Karpas-422 (cell line): ENCODE results near the gene SLC39A6. TPM values are rescaled to one million over a fixed set of nuclear protein-coding genes. Genes with fewer than 3 reads are reported as not detected.

Experiments used
- DNase-seq: peaks from one replicate; pipeline ENCODE4 v3.0.0-alpha.2; 2015
- H2AFZ ChIP-seq: fragments of 200-600 bp; sonication (generic); 2 replicates; pipeline ENCODE4 v1.6.1; 2014; ENCODE audit warnings: antibody characterized with exemption, low read length, mixed read lengths
- H3K27ac ChIP-seq: fragments of 200-600 bp; sonication (generic); 2 replicates; pipeline ENCODE4 v1.5.1; 2014; ENCODE audit warnings: mild to moderate bottlenecking, low read length, moderate library complexity
- H3K27me3 ChIP-seq: fragments of 200-600 bp; sonication (generic); 2 replicates; pipeline ENCODE4 v1.6.1; 2014; ENCODE audit warnings: low read length, mixed read lengths
- H3K36me3 ChIP-seq: fragments of 200-600 bp; sonication (generic); 2 replicates; pipeline ENCODE4 v1.6.1; 2014; ENCODE audit warnings: low read length, mixed read lengths; ENCODE audit not compliant: insufficient read depth
- H3K4me1 ChIP-seq: fragments of 200-600 bp; sonication (generic); 2 replicates; pipeline ENCODE4 v1.6.1; 2014; ENCODE audit warnings: mild to moderate bottlenecking, low read length, mixed read lengths
- H3K4me2 ChIP-seq: fragments of 200-600 bp; sonication (generic); 2 replicates; pipeline ENCODE4 v1.6.1; 2014; ENCODE audit warnings: low read length, low read depth, mild to moderate bottlenecking; ENCODE audit not compliant: poor library complexity, severe bottlenecking
- H3K4me3 ChIP-seq: fragments of 200-600 bp; sonication (generic); 2 replicates; pipeline ENCODE4 v1.5.1; 2014; ENCODE audit warnings: mild to moderate bottlenecking, antibody characterized with exemption, low read length, mixed read lengths
- H3K79me2 ChIP-seq: fragments of 200-600 bp; sonication (generic); 2 replicates; pipeline ENCODE4 v1.6.1; 2014; ENCODE audit warnings: mild to moderate bottlenecking, low read length, mixed read lengths
- H3K9ac ChIP-seq: fragments of 200-600 bp; sonication (generic); 2 replicates; pipeline ENCODE4 v1.6.0; 2014; ENCODE audit warnings: low read length
- H3K9me2 ChIP-seq: fragments of 200-600 bp; sonication (generic), shearing (Covaris generic); replicated peaks from 2 replicates; pipeline ENCODE4 v1.6.0; 2014; ENCODE audit warnings: mild to moderate bottlenecking, low read length, moderate library complexity; ENCODE audit not compliant: insufficient read depth
- H3K9me3 ChIP-seq: fragments of 300-700, 200-600 bp; sonication (generic); 2 replicates; pipeline ENCODE4 v1.6.1; 2014; ENCODE audit warnings: low read length, mixed read lengths
- H4K20me1 ChIP-seq: fragments of 200-600 bp; sonication (generic); 2 replicates; pipeline ENCODE4 v1.6.1; 2014; ENCODE audit warnings: mild to moderate bottlenecking, antibody characterized with exemption, low read length, low read depth; ENCODE audit not compliant: insufficient read depth
- total RNA-seq: library from RNA; depleted of rRNA; stranded (reverse); fragments of >200 nt; shearing (Covaris generic); gene quantifications from 2 replicates; pipeline ENCODE4 v1.2.3, GENCODE V29; 2014; ENCODE audit warnings: low replicate concordance

SLC39A6 gene
- total RNA-seq, 1 experiment from 2014 or later, result 114 TPM

DNA sequence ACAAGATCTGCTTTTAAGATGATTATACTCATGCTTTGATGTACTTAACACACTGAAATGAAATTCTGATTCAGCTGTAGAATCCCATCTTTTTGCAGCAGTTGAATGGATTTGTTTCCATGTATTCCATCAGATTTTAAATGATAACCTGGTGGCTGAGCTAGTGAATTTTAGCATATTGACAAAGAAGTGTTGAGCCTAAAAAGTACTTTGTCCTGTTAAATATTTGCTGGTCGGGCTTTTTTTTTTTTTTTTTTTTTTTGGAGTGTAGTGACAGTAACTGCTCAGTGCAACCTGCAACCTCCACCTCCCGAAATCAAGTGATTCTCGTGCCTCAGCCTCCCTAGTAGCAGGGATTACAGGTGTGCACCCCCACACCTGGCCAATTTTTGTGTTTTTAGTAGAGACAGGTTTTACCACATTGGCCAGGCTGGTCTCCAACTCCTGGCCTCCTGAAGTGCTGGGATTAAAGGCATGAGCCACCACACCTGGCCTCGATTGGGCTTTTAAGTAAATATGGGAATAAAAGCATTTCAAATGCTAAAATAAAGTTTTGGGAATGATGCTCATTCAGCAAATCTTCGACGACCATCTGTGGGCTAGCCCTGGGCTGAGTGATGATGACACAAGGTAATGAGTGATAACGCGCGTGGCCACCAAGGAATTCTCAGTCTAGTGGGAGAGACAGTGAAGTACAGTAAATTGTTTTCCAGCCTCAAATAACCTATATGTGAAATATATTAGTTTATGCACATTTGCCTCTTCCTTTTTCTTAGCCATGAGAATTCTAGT lies 2.7 kb upstream of the SLC39A6 start:
- Histone ChIP-seq H3K9me3 (no peaks in the 10 kb centered on the region), H3K27me3 (no peaks in the 10 kb centered on the region), H4K20me1 (peaks cover 9% of the 10 kb centered on the region), H3K4me2 (peak overlapping the region; percentile 85), H3K4me1 (peaks cover 42% of the 10 kb centered on the region), H3K9ac (no peak overlapping the region), H2AFZ (no peak overlapping the region), H3K79me2 (peaks cover 89% of the 10 kb centered on the region), H3K27ac (no peak overlapping the region), H3K36me3 (peaks cover 19% of the 10 kb centered on the region; the same call in 1 of the 2 replicates), H3K9me2 (no peaks in the 10 kb centered on the region), H3K4me3 (peak overlapping the region; percentile 89; the same call in 1 of the 2 replicates)
- no peak for DNase-seq

GRCh38 chr18:36130883-36131653 lies 1.9 kb upstream of the SLC39A6 start:
- H3K9me2 ChIP-seq, result no peaks in the 10 kb centered on the region
- no peak overlapping the region for H2AFZ ChIP-seq
- peak overlapping the region; percentile 85 for H3K4me2 ChIP-seq
- H3K9me3 ChIP-seq, result no peaks in the 10 kb centered on the region
- H3K27ac ChIP-seq, result peak overlapping the region; percentile 17; the same call in 1 of the 2 replicates
- no peaks in the 10 kb centered on the region for H3K27me3 ChIP-seq
- peak overlapping the region; percentile 89 for H3K4me3 ChIP-seq
- H3K36me3 ChIP-seq, result peaks cover 12% of the 10 kb centered on the region; the same call in 1 of the 2 replicates
- peaks cover 9% of the 10 kb centered on the region for H4K20me1 ChIP-seq
- peak overlapping the region; percentile 95 for H3K9ac ChIP-seq
- DNase-seq, result no peak
- H3K79me2 ChIP-seq, result peaks cover 92% of the 10 kb centered on the region
- H3K4me1 ChIP-seq, result peaks cover 42% of the 10 kb centered on the region

DNA sequence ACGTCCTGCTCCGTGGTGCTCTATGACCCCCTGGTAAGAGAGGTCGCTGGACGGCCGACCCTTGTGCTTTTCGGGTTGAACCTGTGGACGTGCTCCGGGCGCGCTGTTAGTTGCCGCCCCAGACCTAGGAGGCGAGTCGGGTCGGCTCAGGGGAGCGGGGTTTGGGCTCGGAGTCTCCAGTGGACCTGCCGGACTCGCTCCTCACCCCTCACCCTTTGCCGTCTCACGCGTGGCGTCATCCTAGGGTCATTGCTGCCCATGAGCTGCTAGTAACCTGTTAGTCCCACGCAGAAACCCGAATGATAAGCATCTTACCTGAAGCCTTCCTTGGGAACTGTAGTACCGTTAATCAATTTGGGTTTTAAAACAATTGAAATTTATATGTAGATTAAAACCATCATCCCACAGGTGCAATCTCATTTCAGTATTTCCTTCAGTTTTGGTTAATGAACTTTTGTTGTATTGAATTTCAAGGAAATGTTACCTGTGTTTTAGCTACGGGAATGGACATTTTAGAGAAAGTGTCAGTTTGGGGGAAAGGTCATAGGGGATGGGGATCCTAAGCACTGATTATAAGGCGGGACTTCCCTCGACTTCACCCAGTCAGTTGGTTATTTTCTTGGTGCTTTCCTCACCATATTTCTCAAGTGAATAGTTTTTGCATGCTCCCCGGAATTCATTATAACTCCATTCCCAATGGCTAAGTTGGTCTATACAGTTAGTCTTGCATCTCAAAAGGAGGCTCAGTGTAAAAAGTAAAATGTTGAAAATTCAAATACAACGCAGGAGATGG lies 1.1 kb upstream of the SLC39A6 start:
- Histone ChIP-seq H2AFZ (peak overlapping the region; percentile 58; the same call in 1 of the 2 replicates), H3K79me2 (peaks cover 92% of the 10 kb centered on the region), H3K36me3 (peaks cover 11% of the 10 kb centered on the region; the same call in 1 of the 2 replicates), H3K4me1 (peaks cover 39% of the 10 kb centered on the region), H3K4me2 (peak overlapping the region; percentile 85), H4K20me1 (peaks cover 6% of the 10 kb centered on the region), H3K9me3 (no peaks in the 10 kb centered on the region), H3K27me3 (no peaks in the 10 kb centered on the region), H3K9me2 (no peaks in the 10 kb centered on the region), H3K9ac (peak overlapping the region; percentile 95), H3K4me3 (peak overlapping the region; percentile 89), H3K27ac (peak overlapping the region; percentile 22; the same call in 1 of the 2 replicates)
- DNase-seq, result peak; percentile 58

DNA sequence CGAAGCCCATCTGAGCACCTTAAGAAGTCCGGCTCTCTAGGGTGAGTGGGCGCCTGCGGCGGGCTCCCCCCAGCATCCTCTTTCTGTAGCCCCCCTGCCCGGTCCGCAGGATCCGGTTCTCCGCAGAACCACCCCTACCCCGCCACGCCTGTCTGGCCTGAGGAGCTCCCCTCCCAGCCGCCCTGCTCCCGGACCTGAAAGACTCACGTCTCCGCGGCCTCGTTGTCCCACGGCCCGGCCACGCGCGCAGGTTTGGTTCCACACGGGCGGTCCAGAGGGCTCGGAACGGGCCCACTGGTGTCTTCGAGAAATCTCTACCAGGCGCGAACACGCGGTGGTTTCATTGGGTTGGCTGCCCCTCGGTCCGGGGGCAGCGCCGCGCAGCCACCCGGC lies 237 bp downstream of the SLC39A6 start:
- peak overlapping the region; percentile 85 for H3K4me2 ChIP-seq
- H3K27ac ChIP-seq, result peak overlapping the region; percentile 46; the same call in 1 of the 2 replicates

DNA sequence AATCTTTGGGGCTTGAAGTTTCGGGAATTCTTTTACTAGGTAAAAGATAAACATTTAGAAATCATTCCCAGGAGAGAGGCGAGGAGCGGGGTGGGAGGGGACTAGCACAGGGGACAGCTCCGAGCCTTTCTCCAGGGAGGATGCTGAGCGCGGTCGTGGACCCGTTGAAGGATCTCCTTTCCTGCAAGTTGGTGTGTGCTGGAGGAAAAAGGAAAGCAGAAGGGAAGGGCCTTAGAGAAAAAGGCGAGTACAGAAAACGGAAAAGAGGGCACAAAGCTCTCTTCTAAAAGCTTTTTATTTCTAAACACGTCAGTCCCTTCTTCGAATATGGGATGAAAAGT lies 640 bp downstream of the SLC39A6 start:
- H3K4me3 ChIP-seq, result peak overlapping the region; percentile 89
- peak overlapping the region; percentile 95 for H3K9ac ChIP-seq
- H3K27me3 ChIP-seq, result no peaks in the 10 kb centered on the region
- no peaks in the 10 kb centered on the region for H3K9me3 ChIP-seq
- DNase-seq, result no peak
- H3K4me1 ChIP-seq, result peaks cover 37% of the 10 kb centered on the region
- H3K9me2 ChIP-seq, result no peaks in the 10 kb centered on the region
- peaks cover 84% of the 10 kb centered on the region for H3K79me2 ChIP-seq
- peak overlapping the region; percentile 46; the same call in 1 of the 2 replicates for H3K27ac ChIP-seq
- peaks cover 3% of the 10 kb centered on the region; the same call in 1 of the 2 replicates for H3K36me3 ChIP-seq
- peaks cover 6% of the 10 kb centered on the region; the same call in 1 of the 2 replicates for H4K20me1 ChIP-seq
- no peak overlapping the region for H2AFZ ChIP-seq
- peak overlapping the region; percentile 85 for H3K4me2 ChIP-seq

More for the DNA sequence above, 237 bp downstream of the SLC39A6 start:
- H3K27me3 ChIP-seq, result no peaks in the 10 kb centered on the region
- peak overlapping the region; percentile 95 for H3K9ac ChIP-seq
- no peaks in the 10 kb centered on the region for H3K9me3 ChIP-seq
- H3K4me1 ChIP-seq, result peaks cover 37% of the 10 kb centered on the region
- DNase-seq, result no peak
- peak overlapping the region; percentile 89 for H3K4me3 ChIP-seq
- H3K36me3 ChIP-seq, result peaks cover 3% of the 10 kb centered on the region; the same call in 1 of the 2 replicates
- peak overlapping the region; percentile 96 for H2AFZ ChIP-seq
- H4K20me1 ChIP-seq, result peaks cover 6% of the 10 kb centered on the region; the same call in 1 of the 2 replicates
- peaks cover 83% of the 10 kb centered on the region for H3K79me2 ChIP-seq
- no peaks in the 10 kb centered on the region for H3K9me2 ChIP-seq

DNA sequence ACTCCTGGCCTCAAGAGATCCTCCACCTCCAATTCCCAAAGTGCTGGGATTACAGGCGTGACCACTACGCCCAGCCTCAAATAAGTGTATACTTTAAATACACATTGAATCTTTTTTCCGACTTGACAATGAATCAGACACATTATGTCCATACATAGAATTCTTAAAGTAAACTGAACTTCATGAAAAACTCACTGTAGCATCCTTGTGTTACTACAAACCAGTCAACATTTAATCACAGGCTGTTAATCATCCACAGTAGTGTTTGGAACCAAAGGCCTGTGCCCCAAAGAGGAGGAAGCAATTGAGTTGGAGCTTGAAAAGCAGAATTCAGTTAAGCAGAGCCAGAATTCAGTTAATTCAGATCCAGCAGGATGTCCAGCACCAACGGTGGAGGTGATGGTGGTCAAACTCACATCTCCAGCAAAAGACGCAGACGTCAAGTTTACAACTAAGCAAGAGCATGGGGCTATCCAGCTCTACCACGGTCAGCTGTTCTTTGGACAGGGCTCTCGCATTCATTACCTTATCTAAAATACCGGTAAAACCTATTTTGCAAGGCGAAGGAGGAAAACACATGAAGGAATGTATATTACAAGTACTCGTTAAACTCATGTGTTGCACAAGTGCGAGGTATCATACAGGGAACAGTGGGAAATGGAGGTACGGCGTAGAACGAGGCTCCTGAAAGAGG lies 1.2 kb downstream of the SLC39A6 start:
- Histone ChIP-seq H3K79me2 (peaks cover 80% of the 10 kb centered on the region), H4K20me1 (peaks cover 6% of the 10 kb centered on the region; the same call in 1 of the 2 replicates), H3K9me2 (no peaks in the 10 kb centered on the region), H3K4me1 (peaks cover 35% of the 10 kb centered on the region), H3K9ac (peak overlapping the region; percentile 95), H3K27ac (peak overlapping the region; percentile 46; the same call in 1 of the 2 replicates), H3K4me3 (peak overlapping the region; percentile 89), H2AFZ (no peak overlapping the region), H3K4me2 (peak overlapping the region; percentile 85), H3K27me3 (no peaks in the 10 kb centered on the region), H3K36me3 (peaks cover 5% of the 10 kb centered on the region; the same call in 1 of the 2 replicates), H3K9me3 (no peaks in the 10 kb centered on the region)
- DNase-seq, result no peak

DNA sequence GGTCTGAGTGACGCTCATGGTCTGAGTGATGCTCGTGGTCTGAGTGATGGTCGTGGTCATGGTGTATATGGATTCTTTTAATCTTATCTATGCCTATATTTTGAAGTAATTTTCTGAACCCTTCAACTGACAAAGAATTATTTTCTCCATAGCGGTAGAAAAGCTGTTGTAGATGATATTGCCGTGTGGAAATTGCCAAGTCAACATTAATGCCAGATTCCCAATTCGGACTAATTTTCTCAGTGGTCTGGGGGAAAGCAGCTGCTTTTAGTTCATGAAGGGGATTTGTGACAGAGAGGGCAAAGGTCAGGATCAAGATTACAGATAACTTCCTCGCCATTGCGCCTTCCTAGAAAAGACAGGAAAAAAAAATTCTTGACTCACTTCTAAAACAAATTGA lies 2.5 kb downstream of the SLC39A6 start:
- H4K20me1 ChIP-seq, result peaks cover 5% of the 10 kb centered on the region; the same call in 1 of the 2 replicates
- H3K79me2 ChIP-seq, result peaks cover 67% of the 10 kb centered on the region
- peaks cover 24% of the 10 kb centered on the region for H3K4me1 ChIP-seq
- no peak overlapping the region for H3K27ac ChIP-seq
- no peak overlapping the region for H3K9ac ChIP-seq
- no peaks in the 10 kb centered on the region for H3K27me3 ChIP-seq
- H3K36me3 ChIP-seq, result peaks cover 18% of the 10 kb centered on the region; the same call in 1 of the 2 replicates
- no peak overlapping the region for H3K4me3 ChIP-seq
- no peaks in the 10 kb centered on the region for H3K9me3 ChIP-seq
- H3K4me2 ChIP-seq, result no peak overlapping the region
- DNase-seq, result no peak
- no peaks in the 10 kb centered on the region for H3K9me2 ChIP-seq
- H2AFZ ChIP-seq, result no peak overlapping the region
